GM12878 (cell line): ENCODE data around the gene BCAR3. TPM values are rescaled to one million over a fixed set of nuclear protein-coding genes. Genes with fewer than 3 reads are reported as not detected.

Experiments used
- CREM ChIP-seq: IDR thresholded peaks from 2 replicates; pipeline ENCODE4 v1.6.1; 2014; ENCODE audit warnings: antibody characterized with exemption, low read depth
- ESRRA ChIP-seq: IDR thresholded peaks from 2 replicates; pipeline ENCODE4 v1.6.1; 2012; ENCODE audit warnings: mild to moderate bottlenecking, low read length, improper control_type of control experiment
- TARDBP ChIP-seq: IDR thresholded peaks from 2 replicates; pipeline ENCODE4 v1.6.1; 2016; ENCODE audit warnings: borderline replicate concordance
- ZBTB4 ChIP-seq: fragments of 450-650 bp; formaldehyde crosslinking; IDR thresholded peaks from 2 replicates; pipeline ENCODE4 v1.4.0; 2022; ENCODE audit warnings: mild to moderate bottlenecking, moderate library complexity
- polyA plus RNA-seq, 11 experiments: library from polyadenylated mRNA; depleted of rRNA in 4 of 11; unstranded in 6 of 11; stranded (reverse) in 5 of 11; fragments of >200 nt; fragmentation: Nextera tagmentation in 4 of 11; fragmentation: Illumina TruSeq in 1 of 11; extraction: Ambion mirVana in 4 of 11; extraction: Trizol in 1 of 11; gene quantifications; 1 replicate in 1 of 11; 2 replicates in 10 of 11; pipeline versions ENCODE4 v1.2.1 to v1.2.3, GENCODE V29; 2011 to 2016; ENCODE audit warnings: inconsistent platforms in 2 of 11, missing spikeins in 2 of 11, low read depth in 1 of 11
- total RNA-seq, 4 experiments: library from RNA; depleted of rRNA in 3 of 4; stranded (reverse); fragments of >200 nt in 3 of 4; fragmentation: Illumina TruSeq in 1 of 4; extraction: Trizol in 1 of 4; gene quantifications; 2 replicates each; pipeline versions ENCODE4 v1.2.1 to v1.2.3, GENCODE V29; 2013 to 2021
- TF ChIP-seq, protein P1 (sequence below): fragments of 450-650 bp; formaldehyde crosslinking; IDR thresholded peaks from 2 replicates; pipeline ENCODE4 v1.5.0; 2022; ENCODE audit warnings: mild to moderate bottlenecking, missing genetic modification characterization
- TF ChIP-seq, protein P2 (sequence below): IDR thresholded peaks from 2 replicates; pipeline ENCODE4 v1.6.1; 2012; ENCODE audit warnings: improper control_type of control experiment, low read depth, low read length; ENCODE audit not compliant: insufficient replicate concordance

Gene BCAR3
- total and polyA plus RNA-seq, 10 of the 15 experiments (the other 5 are each of a cell fraction or from before 2014, with no cell fraction given), result 1.3 to 6.6 (median 1.8) TPM

- TF ChIP-seq ZBTB4 (CRISPR knock-in tag) (no peak), TARDBP (no peak), CREM (no peak), ESRRA (no peak)
- TF ChIP-seq, protein P1, sequence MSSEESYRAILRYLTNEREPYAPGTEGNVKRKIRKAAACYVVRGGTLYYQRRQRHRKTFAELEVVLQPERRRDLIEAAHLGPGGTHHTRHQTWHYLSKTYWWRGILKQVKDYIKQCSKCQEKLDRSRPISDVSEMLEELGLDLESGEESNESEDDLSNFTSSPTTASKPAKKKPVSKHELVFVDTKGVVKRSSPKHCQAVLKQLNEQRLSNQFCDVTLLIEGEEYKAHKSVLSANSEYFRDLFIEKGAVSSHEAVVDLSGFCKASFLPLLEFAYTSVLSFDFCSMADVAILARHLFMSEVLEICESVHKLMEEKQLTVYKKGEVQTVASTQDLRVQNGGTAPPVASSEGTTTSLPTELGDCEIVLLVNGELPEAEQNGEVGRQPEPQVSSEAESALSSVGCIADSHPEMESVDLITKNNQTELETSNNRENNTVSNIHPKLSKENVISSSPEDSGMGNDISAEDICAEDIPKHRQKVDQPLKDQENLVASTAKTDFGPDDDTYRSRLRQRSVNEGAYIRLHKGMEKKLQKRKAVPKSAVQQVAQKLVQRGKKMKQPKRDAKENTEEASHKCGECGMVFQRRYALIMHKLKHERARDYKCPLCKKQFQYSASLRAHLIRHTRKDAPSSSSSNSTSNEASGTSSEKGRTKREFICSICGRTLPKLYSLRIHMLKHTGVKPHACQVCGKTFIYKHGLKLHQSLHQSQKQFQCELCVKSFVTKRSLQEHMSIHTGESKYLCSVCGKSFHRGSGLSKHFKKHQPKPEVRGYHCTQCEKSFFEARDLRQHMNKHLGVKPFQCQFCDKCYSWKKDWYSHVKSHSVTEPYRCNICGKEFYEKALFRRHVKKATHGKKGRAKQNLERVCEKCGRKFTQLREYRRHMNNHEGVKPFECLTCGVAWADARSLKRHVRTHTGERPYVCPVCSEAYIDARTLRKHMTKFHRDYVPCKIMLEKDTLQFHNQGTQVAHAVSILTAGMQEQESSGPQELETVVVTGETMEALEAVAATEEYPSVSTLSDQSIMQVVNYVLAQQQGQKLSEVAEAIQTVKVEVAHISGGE (CRISPR knock-in tag), result no peak
- TF ChIP-seq, protein P2, sequence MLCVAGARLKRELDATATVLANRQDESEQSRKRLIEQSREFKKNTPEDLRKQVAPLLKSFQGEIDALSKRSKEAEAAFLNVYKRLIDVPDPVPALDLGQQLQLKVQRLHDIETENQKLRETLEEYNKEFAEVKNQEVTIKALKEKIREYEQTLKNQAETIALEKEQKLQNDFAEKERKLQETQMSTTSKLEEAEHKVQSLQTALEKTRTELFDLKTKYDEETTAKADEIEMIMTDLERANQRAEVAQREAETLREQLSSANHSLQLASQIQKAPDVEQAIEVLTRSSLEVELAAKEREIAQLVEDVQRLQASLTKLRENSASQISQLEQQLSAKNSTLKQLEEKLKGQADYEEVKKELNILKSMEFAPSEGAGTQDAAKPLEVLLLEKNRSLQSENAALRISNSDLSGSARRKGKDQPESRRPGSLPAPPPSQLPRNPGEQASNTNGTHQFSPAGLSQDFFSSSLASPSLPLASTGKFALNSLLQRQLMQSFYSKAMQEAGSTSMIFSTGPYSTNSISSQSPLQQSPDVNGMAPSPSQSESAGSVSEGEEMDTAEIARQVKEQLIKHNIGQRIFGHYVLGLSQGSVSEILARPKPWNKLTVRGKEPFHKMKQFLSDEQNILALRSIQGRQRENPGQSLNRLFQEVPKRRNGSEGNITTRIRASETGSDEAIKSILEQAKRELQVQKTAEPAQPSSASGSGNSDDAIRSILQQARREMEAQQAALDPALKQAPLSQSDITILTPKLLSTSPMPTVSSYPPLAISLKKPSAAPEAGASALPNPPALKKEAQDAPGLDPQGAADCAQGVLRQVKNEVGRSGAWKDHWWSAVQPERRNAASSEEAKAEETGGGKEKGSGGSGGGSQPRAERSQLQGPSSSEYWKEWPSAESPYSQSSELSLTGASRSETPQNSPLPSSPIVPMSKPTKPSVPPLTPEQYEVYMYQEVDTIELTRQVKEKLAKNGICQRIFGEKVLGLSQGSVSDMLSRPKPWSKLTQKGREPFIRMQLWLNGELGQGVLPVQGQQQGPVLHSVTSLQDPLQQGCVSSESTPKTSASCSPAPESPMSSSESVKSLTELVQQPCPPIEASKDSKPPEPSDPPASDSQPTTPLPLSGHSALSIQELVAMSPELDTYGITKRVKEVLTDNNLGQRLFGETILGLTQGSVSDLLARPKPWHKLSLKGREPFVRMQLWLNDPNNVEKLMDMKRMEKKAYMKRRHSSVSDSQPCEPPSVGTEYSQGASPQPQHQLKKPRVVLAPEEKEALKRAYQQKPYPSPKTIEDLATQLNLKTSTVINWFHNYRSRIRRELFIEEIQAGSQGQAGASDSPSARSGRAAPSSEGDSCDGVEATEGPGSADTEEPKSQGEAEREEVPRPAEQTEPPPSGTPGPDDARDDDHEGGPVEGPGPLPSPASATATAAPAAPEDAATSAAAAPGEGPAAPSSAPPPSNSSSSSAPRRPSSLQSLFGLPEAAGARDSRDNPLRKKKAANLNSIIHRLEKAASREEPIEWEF, result no peak
Observed at GRCh38 chr1:93686504-93687250, 5.0 kb upstream of the BCAR3 start (continued).
